ENCODE data around the gene KNSTRN. TPM values are rescaled to one million over a fixed set of nuclear protein-coding genes. Genes with fewer than 3 reads are reported as not detected.
A peak's percentile ranks its signal among the peaks of the same experiment; 100 is the strongest.

KNSTRN gene
- total and polyA plus RNA-seq, 4 donors, result 7.5 to 16.6 (median 14.0) TPM

DNA sequence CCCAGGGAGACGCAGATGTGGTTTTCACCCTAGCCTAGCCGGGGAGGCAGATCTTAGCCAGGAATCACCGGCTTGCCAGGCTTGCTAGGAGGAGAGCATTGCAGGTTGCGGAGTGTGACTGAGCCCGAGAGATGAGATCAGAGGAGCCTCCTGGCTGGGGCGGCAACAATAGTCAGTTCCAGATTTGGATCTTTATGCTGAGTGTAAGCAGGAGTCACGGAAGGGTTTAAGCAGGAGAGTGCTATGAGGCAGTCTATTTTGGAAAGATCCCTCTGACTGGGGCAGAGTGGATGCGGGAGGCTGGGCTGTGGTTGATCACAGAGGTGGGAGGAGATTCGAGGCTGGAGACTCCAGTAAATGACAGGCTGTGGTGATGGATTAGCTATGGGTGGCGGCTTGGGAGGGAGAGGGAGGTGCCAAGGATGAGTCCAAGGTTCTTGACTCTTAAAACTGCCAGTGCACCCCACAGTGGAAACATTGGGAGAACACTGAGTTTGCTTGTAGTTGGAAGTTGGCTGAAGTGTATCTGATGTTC is 47.8 kb downstream of the KNSTRN start:
- H3K4me3 ChIP-seq, result no peak overlapping the region
- H3K27ac ChIP-seq (ENCODE audit: low read depth in 1 of 2, low read length in 1 of 2), result no peak overlapping the region
- WGBS, 2 donors, result 78% methylated on average over 10 of the region's 10 CpGs
- TF ChIP-seq, protein P1, sequence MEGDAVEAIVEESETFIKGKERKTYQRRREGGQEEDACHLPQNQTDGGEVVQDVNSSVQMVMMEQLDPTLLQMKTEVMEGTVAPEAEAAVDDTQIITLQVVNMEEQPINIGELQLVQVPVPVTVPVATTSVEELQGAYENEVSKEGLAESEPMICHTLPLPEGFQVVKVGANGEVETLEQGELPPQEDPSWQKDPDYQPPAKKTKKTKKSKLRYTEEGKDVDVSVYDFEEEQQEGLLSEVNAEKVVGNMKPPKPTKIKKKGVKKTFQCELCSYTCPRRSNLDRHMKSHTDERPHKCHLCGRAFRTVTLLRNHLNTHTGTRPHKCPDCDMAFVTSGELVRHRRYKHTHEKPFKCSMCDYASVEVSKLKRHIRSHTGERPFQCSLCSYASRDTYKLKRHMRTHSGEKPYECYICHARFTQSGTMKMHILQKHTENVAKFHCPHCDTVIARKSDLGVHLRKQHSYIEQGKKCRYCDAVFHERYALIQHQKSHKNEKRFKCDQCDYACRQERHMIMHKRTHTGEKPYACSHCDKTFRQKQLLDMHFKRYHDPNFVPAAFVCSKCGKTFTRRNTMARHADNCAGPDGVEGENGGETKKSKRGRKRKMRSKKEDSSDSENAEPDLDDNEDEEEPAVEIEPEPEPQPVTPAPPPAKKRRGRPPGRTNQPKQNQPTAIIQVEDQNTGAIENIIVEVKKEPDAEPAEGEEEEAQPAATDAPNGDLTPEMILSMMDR (IDR thresholded peaks at IDR 0.05; ENCODE audit: control extremely low read depth, extremely low read depth), result no peak
- H3K27me3 ChIP-seq (ENCODE audit: control insufficient read depth in 3 of 3, insufficient read depth in 3 of 3, low read length in 2 of 3), result peaks cover 0 to 13% (median 5%) of the 10 kb centered on the region in 3 donors
- peaks cover 0 to 4% (median 0%) of the 10 kb centered on the region in 5 donors for H3K4me1 ChIP-seq (ENCODE audit: control insufficient read depth in 5 of 5, insufficient read depth in 5 of 5, low read length in 5 of 5)
- DNase-seq (no peak), ATAC-seq (ENCODE audit: insufficient read depth, low FRiP score) (no peak)
- no peaks in the 10 kb centered on the region for H3K36me3 ChIP-seq (ENCODE audit: control insufficient read depth in 4 of 4, insufficient read depth in 4 of 4, low read length in 4 of 4)
- H3K9ac ChIP-seq (ENCODE audit: insufficient read depth in 1 of 2, low read length in 2 of 2), result no peak overlapping the region
- peaks cover 0 to 2% (median 0%) of the 10 kb centered on the region in 4 donors for H3K9me3 ChIP-seq (ENCODE audit: control insufficient read depth in 4 of 4, insufficient read depth in 3 of 4, low read length in 3 of 4)

DNA sequence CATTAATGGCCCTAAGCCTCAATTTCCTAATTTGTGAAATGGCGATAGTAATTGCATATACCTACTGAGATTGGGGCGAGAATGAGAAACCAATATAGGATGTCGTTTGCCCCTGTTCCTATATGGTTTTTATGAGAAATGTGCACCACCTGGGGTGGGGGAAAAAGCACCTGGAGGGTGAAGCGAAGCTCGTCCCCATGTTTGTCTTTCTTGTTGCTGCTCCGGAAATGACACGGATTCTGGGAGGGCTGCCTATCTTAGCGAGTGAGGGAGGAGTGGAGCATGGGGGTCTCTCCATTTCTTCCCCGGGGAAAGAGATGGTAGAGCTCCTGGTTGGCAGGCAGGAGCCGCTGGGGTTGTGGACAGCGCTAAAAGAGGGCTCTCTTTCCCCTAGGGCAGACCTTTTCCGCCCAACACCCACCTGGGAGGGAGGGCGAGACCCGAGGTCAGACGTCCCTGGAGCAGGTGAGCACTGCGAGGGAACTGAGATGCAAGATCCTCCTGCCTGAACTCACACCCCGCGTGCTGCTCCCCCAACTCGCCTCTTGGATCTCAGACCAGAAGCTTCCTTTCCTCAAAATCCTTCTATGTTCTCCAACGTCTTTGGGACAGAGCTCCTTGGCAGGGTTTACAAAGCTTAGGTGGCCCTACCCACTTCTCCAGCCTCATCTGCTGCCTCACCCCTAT is 52.6 kb downstream of the KNSTRN start:
- peak overlapping the region in 1 of 2 donors; percentile 4 for H3K9ac ChIP-seq (ENCODE audit: insufficient read depth in 1 of 2, low read length in 2 of 2)
- peaks cover 0 to 45% (median 18%) of the 10 kb centered on the region in 5 donors for H3K4me1 ChIP-seq (ENCODE audit: control insufficient read depth in 5 of 5, insufficient read depth in 5 of 5, low read length in 5 of 5)
- no peak overlapping the region for H3K27ac ChIP-seq (ENCODE audit: low read depth in 1 of 2, low read length in 1 of 2)
- no peaks in the 10 kb centered on the region for H3K36me3 ChIP-seq (ENCODE audit: control insufficient read depth in 4 of 4, insufficient read depth in 4 of 4, low read length in 4 of 4)
- DNase-seq, result no peak
- ATAC-seq (ENCODE audit: insufficient read depth, low FRiP score), result no peak
- no peak overlapping the region for H3K4me3 ChIP-seq
- H3K27me3 ChIP-seq (ENCODE audit: control insufficient read depth in 3 of 3, insufficient read depth in 3 of 3, low read length in 2 of 3), result peaks cover 0 to 43% (median 23%) of the 10 kb centered on the region in 3 donors
- H3K9me3 ChIP-seq (ENCODE audit: control insufficient read depth in 4 of 4, insufficient read depth in 3 of 4, low read length in 3 of 4), result no peaks in the 10 kb centered on the region
- TF ChIP-seq, protein P1 (IDR thresholded peaks at IDR 0.05; ENCODE audit: control extremely low read depth, extremely low read depth), result no peak
- 46 to 48% methylated on average over 18 to 20 of the region's 20 CpGs for WGBS, 2 donors

DNA sequence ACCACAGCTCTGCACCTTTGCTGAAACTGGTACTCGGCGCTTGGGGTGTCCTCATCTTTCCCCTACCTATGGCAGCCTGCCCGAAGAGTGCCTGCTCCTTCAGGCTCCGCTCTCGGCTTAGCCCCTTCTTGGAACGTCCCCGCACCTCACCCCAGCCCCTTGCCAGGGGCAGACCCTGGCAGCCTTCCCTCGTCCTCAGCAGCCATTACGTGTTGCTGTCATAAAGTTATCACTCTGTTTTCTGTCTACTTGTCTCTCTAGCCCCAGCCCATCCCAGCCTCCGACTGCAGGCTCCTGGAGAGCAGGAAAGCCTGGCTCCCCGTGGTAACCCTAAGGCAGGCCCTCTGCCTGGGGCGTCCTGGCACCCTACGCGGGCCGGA is 53.2 kb downstream of the KNSTRN start:
- H3K9me3 ChIP-seq (ENCODE audit: control insufficient read depth in 4 of 4, insufficient read depth in 3 of 4, low read length in 3 of 4), result no peaks in the 10 kb centered on the region
- DNase-seq, result peak in 1 of 3 donors; percentile 21
- TF ChIP-seq, protein P1 (IDR thresholded peaks at IDR 0.05; ENCODE audit: control extremely low read depth, extremely low read depth), result no peak
- peaks cover 0 to 47% (median 18%) of the 10 kb centered on the region in 5 donors for H3K4me1 ChIP-seq (ENCODE audit: control insufficient read depth in 5 of 5, insufficient read depth in 5 of 5, low read length in 5 of 5)
- peaks cover 0 to 43% (median 23%) of the 10 kb centered on the region in 3 donors for H3K27me3 ChIP-seq (ENCODE audit: control insufficient read depth in 3 of 3, insufficient read depth in 3 of 3, low read length in 2 of 3)
- no peaks in the 10 kb centered on the region for H3K36me3 ChIP-seq (ENCODE audit: control insufficient read depth in 4 of 4, insufficient read depth in 4 of 4, low read length in 4 of 4)
- no peak for ATAC-seq (ENCODE audit: insufficient read depth, low FRiP score)
- peak overlapping the region in 1 of 2 donors; percentile 4 for H3K9ac ChIP-seq (ENCODE audit: insufficient read depth in 1 of 2, low read length in 2 of 2)
- no peak overlapping the region for H3K4me3 ChIP-seq
- H3K27ac ChIP-seq (ENCODE audit: low read depth in 1 of 2, low read length in 1 of 2), result no peak overlapping the region
- WGBS, 2 donors, result 7 to 10% methylated on average over 15 of the region's 15 CpGs

Data from lung (tissue), 12 donors.